ENCODE results near the gene CHD2. TPM values are rescaled to one million over a fixed set of nuclear protein-coding genes. Genes with fewer than 3 reads are reported as not detected.
"Not testable (repeated sequence)": the region's sequence is repeated elsewhere in the genome, so short reads cannot be mapped to it uniquely, and the experiment has no call there.

CHD2 gene
- total and polyA plus RNA-seq, 4 donors, result 38.0 to 144 (median 81.5) TPM

GRCh38 chr15:92918881-92919280, 18.8 kb downstream of the CHD2 start:
- intact Hi-C loops (cut with DNase I), result loop anchor here (1.0 to 5.0 kb wide), 4 partner anchors 36 to 117 kb away; no protein-coding TSS in a partner anchor
- not testable (repeated sequence) for H3K9me3 ChIP-seq (ENCODE audit: control insufficient read depth, low read length); H3K4me3 ChIP-seq (ENCODE audit: low read length in 2 of 2); H3K27me3 ChIP-seq (ENCODE audit: control insufficient read depth in 1 of 2, insufficient read depth in 2 of 2, low read length in 1 of 2); ATAC-seq (ENCODE audit: low FRiP score); H3K36me3 ChIP-seq (ENCODE audit: control insufficient read depth in 1 of 2, insufficient read depth in 2 of 2, low read length in 1 of 2)
- Histone ChIP-seq H3K4me1 (ENCODE audit: control insufficient read depth in 1 of 2, insufficient read depth in 2 of 2, low read length in 2 of 2) (peaks cover 9 to 27% of the 10 kb centered on the region in 2 donors), H3K27ac (ENCODE audit: low read depth in 1 of 2, low read length in 2 of 2) (peak overlapping the region in 1 of 2 donors; percentile 12)
- WGBS, 2 donors, result 33 to 34% methylated on average over 9 of the region's 9 CpGs
- DNase-seq, result peak in 1 of 2 donors; percentile 49

GRCh38 chr15:92920595-92921161, 20.6 kb downstream of the CHD2 start:
- H3K4me3 ChIP-seq (ENCODE audit: low read length in 2 of 2), result no peak overlapping the region
- ATAC-seq (ENCODE audit: low FRiP score) (no peak), DNase-seq (no peak)
- WGBS, 2 donors, result 37 to 41% methylated on average over 5 of the region's 5 CpGs
- H3K27me3 ChIP-seq (ENCODE audit: control insufficient read depth in 1 of 2, insufficient read depth in 2 of 2, low read length in 1 of 2), result no peaks in the 10 kb centered on the region
- intact Hi-C loops (cut with DNase I), result loop anchor here in 1 of 2 donors (5.0 kb wide), 3 partner anchors 37 to 97 kb away; no protein-coding TSS in a partner anchor
- peak overlapping the region in 1 of 2 donors; percentile 57 for H3K27ac ChIP-seq (ENCODE audit: low read depth in 1 of 2, low read length in 2 of 2)
- H3K36me3 ChIP-seq (ENCODE audit: control insufficient read depth in 1 of 2, insufficient read depth in 2 of 2, low read length in 1 of 2), result peaks cover 0 to 2% of the 10 kb centered on the region in 2 donors
- H3K4me1 ChIP-seq (ENCODE audit: control insufficient read depth in 1 of 2, insufficient read depth in 2 of 2, low read length in 2 of 2), result peaks cover 11 to 18% of the 10 kb centered on the region in 2 donors
- H3K9me3 ChIP-seq (ENCODE audit: control insufficient read depth, low read length), result no peaks in the 10 kb centered on the region

GRCh38 chr15:92921215-92922131, 21.3 kb downstream of the CHD2 start:
- H3K36me3 ChIP-seq (ENCODE audit: control insufficient read depth in 1 of 2, insufficient read depth in 2 of 2, low read length in 1 of 2), result peaks cover 2 to 5% of the 10 kb centered on the region in 2 donors
- no peak for ATAC-seq (ENCODE audit: low FRiP score)
- H3K27ac ChIP-seq (ENCODE audit: low read depth in 1 of 2, low read length in 2 of 2), result peak overlapping the region; percentile 8 to 88
- peaks cover 10 to 18% of the 10 kb centered on the region in 2 donors for H3K4me1 ChIP-seq (ENCODE audit: control insufficient read depth in 1 of 2, insufficient read depth in 2 of 2, low read length in 2 of 2)
- WGBS, 2 donors, result 66 to 70% methylated on average over 4 of the region's 4 CpGs
- H3K9me3 ChIP-seq (ENCODE audit: control insufficient read depth, low read length), result no peaks in the 10 kb centered on the region
- intact Hi-C loops (cut with DNase I), result loop anchor here in 1 of 2 donors (5.0 kb wide), 3 partner anchors 36 to 96 kb away; no protein-coding TSS in a partner anchor
- DNase-seq, result no peak
- no peaks in the 10 kb centered on the region for H3K27me3 ChIP-seq (ENCODE audit: control insufficient read depth in 1 of 2, insufficient read depth in 2 of 2, low read length in 1 of 2)
- no peak overlapping the region for H3K4me3 ChIP-seq (ENCODE audit: low read length in 2 of 2)

- peaks cover 9 to 18% of the 10 kb centered on the region in 2 donors for H3K4me1 ChIP-seq (ENCODE audit: control insufficient read depth in 1 of 2, insufficient read depth in 2 of 2, low read length in 2 of 2)
- WGBS, 2 donors, result 46 to 51% methylated on average over 5 of the region's 5 CpGs
- H3K27me3 ChIP-seq (ENCODE audit: control insufficient read depth in 1 of 2, insufficient read depth in 2 of 2, low read length in 1 of 2), result no peaks in the 10 kb centered on the region
- peak overlapping the region in 1 of 2 donors; percentile 14 for H3K27ac ChIP-seq (ENCODE audit: low read depth in 1 of 2, low read length in 2 of 2)
- no peaks in the 10 kb centered on the region for H3K9me3 ChIP-seq (ENCODE audit: control insufficient read depth, low read length)
- no peak for DNase-seq
- intact Hi-C loops (cut with DNase I), result loop anchor here in 1 of 2 donors (5.0 kb wide), 3 partner anchors 35 to 95 kb away; no protein-coding TSS in a partner anchor
- no peak for ATAC-seq (ENCODE audit: low FRiP score)
- peaks cover 2 to 7% of the 10 kb centered on the region in 2 donors for H3K36me3 ChIP-seq (ENCODE audit: control insufficient read depth in 1 of 2, insufficient read depth in 2 of 2, low read length in 1 of 2)
- no peak overlapping the region for H3K4me3 ChIP-seq (ENCODE audit: low read length in 2 of 2)
These were observed 22.4 kb downstream of the CHD2 start for GRCh38 chr15:92922418-92923002.

- no peak for ATAC-seq (ENCODE audit: low FRiP score)
- peak overlapping the region in 1 of 2 donors; percentile 33 for H3K27ac ChIP-seq (ENCODE audit: low read depth in 1 of 2, low read length in 2 of 2)
These were observed 24.1 kb downstream of the CHD2 start for GRCh38 chr15:92924216-92924615.

GRCh38 chr15:92925454-92925853, 25.3 kb downstream of the CHD2 start:
- H3K27ac ChIP-seq (ENCODE audit: low read depth in 1 of 2, low read length in 2 of 2), result no peak overlapping the region
- H3K4me3 ChIP-seq (ENCODE audit: low read length in 2 of 2), result no peak overlapping the region
- peaks cover 6 to 19% of the 10 kb centered on the region in 2 donors for H3K36me3 ChIP-seq (ENCODE audit: control insufficient read depth in 1 of 2, insufficient read depth in 2 of 2, low read length in 1 of 2)
- H3K9me3 ChIP-seq (ENCODE audit: control insufficient read depth, low read length), result no peaks in the 10 kb centered on the region
- 91 to 92% methylated on average over 2 of the region's 2 CpGs for WGBS, 2 donors
- no peaks in the 10 kb centered on the region for H3K27me3 ChIP-seq (ENCODE audit: control insufficient read depth in 1 of 2, insufficient read depth in 2 of 2, low read length in 1 of 2)
- ATAC-seq (ENCODE audit: low FRiP score) (no peak), DNase-seq (no peak)
- H3K4me1 ChIP-seq (ENCODE audit: control insufficient read depth in 1 of 2, insufficient read depth in 2 of 2, low read length in 2 of 2), result peaks cover 9 to 18% of the 10 kb centered on the region in 2 donors
- intact Hi-C loops (cut with DNase I), result no loop called here

More at GRCh38 chr15:92924216-92924615, 24.1 kb downstream of the CHD2 start:
- peaks cover 6 to 13% of the 10 kb centered on the region in 2 donors for H3K36me3 ChIP-seq (ENCODE audit: control insufficient read depth in 1 of 2, insufficient read depth in 2 of 2, low read length in 1 of 2)
- peaks cover 9 to 18% of the 10 kb centered on the region in 2 donors for H3K4me1 ChIP-seq (ENCODE audit: control insufficient read depth in 1 of 2, insufficient read depth in 2 of 2, low read length in 2 of 2)
- H3K4me3 ChIP-seq (ENCODE audit: low read length in 2 of 2), result no peak overlapping the region
- WGBS, 2 donors, result 43 to 52% methylated on average over 7 of the region's 7 CpGs
- intact Hi-C loops (cut with DNase I), result loop anchor here in 1 of 2 donors (5.0 kb wide), 3 partner anchors 33 to 93 kb away; no protein-coding TSS in a partner anchor
- H3K9me3 ChIP-seq (ENCODE audit: control insufficient read depth, low read length), result no peaks in the 10 kb centered on the region
- DNase-seq, result peak in 1 of 2 donors; percentile 57
- no peaks in the 10 kb centered on the region for H3K27me3 ChIP-seq (ENCODE audit: control insufficient read depth in 1 of 2, insufficient read depth in 2 of 2, low read length in 1 of 2)

- H3K9me3 ChIP-seq (ENCODE audit: control insufficient read depth, low read length), result no peaks in the 10 kb centered on the region
- H3K4me1 ChIP-seq (ENCODE audit: control insufficient read depth in 1 of 2, insufficient read depth in 2 of 2, low read length in 2 of 2), result peaks cover 0 to 5% of the 10 kb centered on the region in 2 donors
- intact Hi-C loops (cut with DNase I), result no loop called here
- ATAC-seq (ENCODE audit: low FRiP score) (no peak), DNase-seq (no peak)
- H3K4me3 ChIP-seq (ENCODE audit: low read length in 2 of 2), result no peak overlapping the region
- peaks cover 6 to 19% of the 10 kb centered on the region in 2 donors for H3K36me3 ChIP-seq (ENCODE audit: control insufficient read depth in 1 of 2, insufficient read depth in 2 of 2, low read length in 1 of 2)
- no peaks in the 10 kb centered on the region for H3K27me3 ChIP-seq (ENCODE audit: control insufficient read depth in 1 of 2, insufficient read depth in 2 of 2, low read length in 1 of 2)
- no peak overlapping the region for H3K27ac ChIP-seq (ENCODE audit: low read depth in 1 of 2, low read length in 2 of 2)
- 91 to 93% methylated on average over 3 of the region's 3 CpGs for WGBS, 2 donors
These were observed 28.2 kb downstream of the CHD2 start for GRCh38 chr15:92928225-92928750.

GRCh38 chr15:92929002-92929401, 28.9 kb downstream of the CHD2 start:
- Histone ChIP-seq H3K27me3 (ENCODE audit: control insufficient read depth in 1 of 2, insufficient read depth in 2 of 2, low read length in 1 of 2) (no peaks in the 10 kb centered on the region), H3K9me3 (ENCODE audit: control insufficient read depth, low read length) (no peaks in the 10 kb centered on the region), H3K36me3 (ENCODE audit: control insufficient read depth in 1 of 2, insufficient read depth in 2 of 2, low read length in 1 of 2) (peaks cover 6 to 19% of the 10 kb centered on the region in 2 donors), H3K27ac (ENCODE audit: low read depth in 1 of 2, low read length in 2 of 2) (no peak overlapping the region), H3K4me1 (ENCODE audit: control insufficient read depth in 1 of 2, insufficient read depth in 2 of 2, low read length in 2 of 2) (peaks cover 0 to 5% of the 10 kb centered on the region in 2 donors), H3K4me3 (ENCODE audit: low read length in 2 of 2) (no peak overlapping the region)
- WGBS, 2 donors, result 72 to 84% methylated on average over 6 of the region's 6 CpGs
- intact Hi-C loops (cut with DNase I), result no loop called here
- no peak for ATAC-seq (ENCODE audit: low FRiP score)
- no peak for DNase-seq
